HEK293 (cell line): ENCODE results near the gene MED6.

Experiments used
- GLIS1 ChIP-seq: fragments of 450-650 bp; formaldehyde crosslinking; IDR thresholded peaks from 2 replicates; pipeline ENCODE4 v1.5.1; 2016; ENCODE audit warnings: missing biosample characterization, missing genetic modification characterization
- KLF1 ChIP-seq: fragments of 450-650 bp; formaldehyde crosslinking; IDR thresholded peaks from 2 replicates; pipeline ENCODE4 v1.5.1; 2016; ENCODE audit warnings: missing biosample characterization, missing genetic modification characterization
- KLF7 ChIP-seq: fragments of 450-650 bp; formaldehyde crosslinking; IDR thresholded peaks from 2 replicates; pipeline ENCODE4 v1.5.1; 2016; ENCODE audit warnings: missing biosample characterization, missing genetic modification characterization, borderline replicate concordance
- KLF9 ChIP-seq: fragments of 450-650 bp; formaldehyde crosslinking; IDR thresholded peaks from 2 replicates; pipeline ENCODE4 v1.5.1; 2016; ENCODE audit warnings: missing biosample characterization, missing genetic modification characterization, low read depth
- PBX3 ChIP-seq: sonication (generic); formaldehyde crosslinking; IDR thresholded peaks from 2 replicates; pipeline ENCODE4 v1.8.1; 2022; ENCODE audit warnings: mild to moderate bottlenecking, moderate library complexity, missing genetic modification reagents
- TSHZ1 ChIP-seq: fragments of 450-650 bp; formaldehyde crosslinking; IDR thresholded peaks from 2 replicates; pipeline ENCODE4 v1.5.1; 2016; ENCODE audit warnings: missing biosample characterization, missing genetic modification characterization, borderline replicate concordance
- ZBTB21 ChIP-seq: fragments of 450-650 bp; formaldehyde crosslinking; IDR thresholded peaks from 2 replicates; pipeline ENCODE4 v1.5.1; 2017; ENCODE audit warnings: missing biosample characterization, missing genetic modification characterization
- ZNF140 ChIP-seq: fragments of 450-650 bp; formaldehyde crosslinking; IDR thresholded peaks from 2 replicates; pipeline ENCODE4 v1.5.1; 2016; ENCODE audit warnings: missing biosample characterization, missing genetic modification characterization
- ZNF146 ChIP-seq: fragments of 450-650 bp; formaldehyde crosslinking; IDR thresholded peaks from 2 replicates; pipeline ENCODE4 v1.5.1; 2016; ENCODE audit warnings: missing biosample characterization, missing genetic modification characterization
- ZNF548 ChIP-seq: fragments of 450-650 bp; formaldehyde crosslinking; IDR thresholded peaks from 2 replicates; pipeline ENCODE4 v1.5.1; 2016; ENCODE audit warnings: missing biosample characterization, missing genetic modification characterization
- ZNF610 ChIP-seq: fragments of 450-650 bp; formaldehyde crosslinking; IDR thresholded peaks from 2 replicates; pipeline ENCODE4 v1.5.1; 2016; ENCODE audit warnings: missing biosample characterization, missing genetic modification characterization, borderline replicate concordance
- ZNF660 ChIP-seq: fragments of 450-650 bp; IDR thresholded peaks from 2 replicates; pipeline ENCODE4 v1.5.1; 2018; ENCODE audit warnings: missing biosample characterization, mild to moderate bottlenecking, missing genetic modification characterization
- ZNF701 ChIP-seq: fragments of 450-650 bp; formaldehyde crosslinking; IDR thresholded peaks from 2 replicates; pipeline ENCODE4 v1.5.1; 2016; ENCODE audit warnings: missing biosample characterization, missing genetic modification characterization
- TF ChIP-seq, protein P1 (sequence below): fragments of 450-650 bp; formaldehyde crosslinking; conservative IDR thresholded peaks from 2 replicates; pipeline ENCODE4 v1.5.1; 2016; ENCODE audit warnings: low read depth, missing biosample characterization, missing genetic modification characterization
- TF ChIP-seq, protein P2 (sequence below): fragments of 450-650 bp; formaldehyde crosslinking; IDR thresholded peaks from 2 replicates; pipeline ENCODE4 v1.5.1; 2016; ENCODE audit warnings: missing biosample characterization, missing genetic modification characterization
- TF ChIP-seq, protein P3 (sequence below): fragments of 450-650 bp; formaldehyde crosslinking; IDR thresholded peaks from 2 replicates; pipeline ENCODE4 v1.5.1; 2016; ENCODE audit warnings: missing biosample characterization, missing genetic modification characterization
- TF ChIP-seq, protein P4 (sequence below): fragments of 450-650 bp; formaldehyde crosslinking; IDR thresholded peaks from 2 replicates; pipeline ENCODE4 v1.5.1; 2016; ENCODE audit warnings: missing biosample characterization, missing genetic modification characterization, low read depth
- TF ChIP-seq, protein P5 (sequence below): fragments of 450-650 bp; formaldehyde crosslinking; IDR thresholded peaks from 2 replicates; pipeline ENCODE4 v1.5.1; 2016; ENCODE audit warnings: missing biosample characterization, missing genetic modification characterization

Gene MED6

DNA sequence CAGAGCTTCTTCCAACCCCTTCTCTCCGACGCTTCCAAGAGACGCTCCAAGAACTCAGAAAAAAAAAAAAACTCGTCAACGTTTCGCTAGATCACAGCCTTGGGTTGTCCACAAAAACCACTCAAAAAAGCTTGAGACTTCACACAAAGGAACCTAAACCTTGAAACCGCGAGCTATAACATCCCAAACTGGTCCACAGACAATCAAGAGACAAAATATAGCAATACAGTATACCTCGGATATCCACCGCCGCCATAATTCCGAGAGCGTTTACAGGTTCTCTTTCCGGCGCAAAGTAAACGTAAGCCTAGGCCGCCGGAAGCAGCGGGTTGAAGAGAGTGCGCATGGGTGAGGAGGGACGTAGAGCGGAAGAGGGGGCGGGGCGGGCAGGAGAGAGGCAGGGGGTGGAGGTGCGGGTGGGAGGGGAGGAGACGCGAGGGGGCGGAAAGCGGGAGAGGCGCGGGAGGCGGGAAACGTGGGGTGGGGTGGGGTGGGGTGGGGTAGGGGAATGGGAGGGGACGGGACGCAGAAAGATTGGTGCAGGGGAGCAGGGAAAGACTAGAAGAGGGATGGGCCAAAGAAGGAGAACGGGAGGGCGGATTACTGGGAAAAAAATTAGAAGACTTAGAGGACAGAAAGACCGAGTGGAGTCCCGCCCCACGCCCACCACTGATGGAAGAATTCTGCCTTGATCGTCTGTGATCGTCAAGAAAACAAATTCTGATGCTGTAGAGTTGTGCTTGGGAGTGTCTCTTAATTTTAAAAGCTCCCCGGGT is at the start of gene MED6 (continued):
- TF ChIP-seq, protein P1, sequence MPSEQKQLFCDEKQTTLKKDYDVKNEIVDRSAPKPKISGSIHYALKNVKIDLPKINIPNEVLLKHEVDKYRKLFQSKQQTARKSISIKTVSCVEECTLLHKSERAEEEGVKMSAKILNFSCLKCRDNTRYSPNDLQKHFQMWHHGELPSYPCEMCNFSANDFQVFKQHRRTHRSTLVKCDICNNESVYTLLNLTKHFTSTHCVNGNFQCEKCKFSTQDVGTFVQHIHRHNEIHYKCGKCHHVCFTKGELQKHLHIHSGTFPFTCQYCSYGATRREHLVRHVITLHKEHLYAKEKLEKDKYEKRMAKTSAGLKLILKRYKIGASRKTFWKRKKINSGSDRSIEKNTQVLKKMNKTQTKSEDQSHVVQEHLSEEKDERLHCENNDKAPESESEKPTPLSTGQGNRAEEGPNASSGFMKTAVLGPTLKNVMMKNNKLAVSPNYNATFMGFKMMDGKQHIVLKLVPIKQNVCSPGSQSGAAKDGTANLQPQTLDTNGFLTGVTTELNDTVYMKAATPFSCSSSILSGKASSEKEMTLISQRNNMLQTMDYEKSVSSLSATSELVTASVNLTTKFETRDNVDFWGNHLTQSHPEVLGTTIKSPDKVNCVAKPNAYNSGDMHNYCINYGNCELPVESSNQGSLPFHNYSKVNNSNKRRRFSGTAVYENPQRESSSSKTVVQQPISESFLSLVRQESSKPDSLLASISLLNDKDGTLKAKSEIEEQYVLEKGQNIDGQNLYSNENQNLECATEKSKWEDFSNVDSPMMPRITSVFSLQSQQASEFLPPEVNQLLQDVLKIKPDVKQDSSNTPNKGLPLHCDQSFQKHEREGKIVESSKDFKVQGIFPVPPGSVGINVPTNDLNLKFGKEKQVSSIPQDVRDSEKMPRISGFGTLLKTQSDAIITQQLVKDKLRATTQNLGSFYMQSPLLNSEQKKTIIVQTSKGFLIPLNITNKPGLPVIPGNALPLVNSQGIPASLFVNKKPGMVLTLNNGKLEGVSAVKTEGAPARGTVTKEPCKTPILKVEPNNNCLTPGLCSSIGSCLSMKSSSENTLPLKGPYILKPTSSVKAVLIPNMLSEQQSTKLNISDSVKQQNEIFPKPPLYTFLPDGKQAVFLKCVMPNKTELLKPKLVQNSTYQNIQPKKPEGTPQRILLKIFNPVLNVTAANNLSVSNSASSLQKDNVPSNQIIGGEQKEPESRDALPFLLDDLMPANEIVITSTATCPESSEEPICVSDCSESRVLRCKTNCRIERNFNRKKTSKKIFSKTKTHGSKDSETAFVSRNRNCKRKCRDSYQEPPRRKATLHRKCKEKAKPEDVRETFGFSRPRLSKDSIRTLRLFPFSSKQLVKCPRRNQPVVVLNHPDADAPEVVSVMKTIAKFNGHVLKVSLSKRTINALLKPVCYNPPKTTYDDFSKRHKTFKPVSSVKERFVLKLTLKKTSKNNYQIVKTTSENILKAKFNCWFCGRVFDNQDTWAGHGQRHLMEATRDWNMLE: peak; percentile 73
- no peak for TF ChIP-seq PBX3
- TF ChIP-seq KLF1 (tag by site-specific recombination): peak; percentile 36; the same call in 1 of the 2 replicates
- no peak for TF ChIP-seq ZNF548 (tag by site-specific recombination)
- TF ChIP-seq ZNF660: no peak
- TF ChIP-seq KLF9 (tag by site-specific recombination): 0 out of 2 replicates have a peak, but pooled peaks have one; percentile 33
- no peak for TF ChIP-seq KLF7 (tag by site-specific recombination)
- TF ChIP-seq, protein P2, sequence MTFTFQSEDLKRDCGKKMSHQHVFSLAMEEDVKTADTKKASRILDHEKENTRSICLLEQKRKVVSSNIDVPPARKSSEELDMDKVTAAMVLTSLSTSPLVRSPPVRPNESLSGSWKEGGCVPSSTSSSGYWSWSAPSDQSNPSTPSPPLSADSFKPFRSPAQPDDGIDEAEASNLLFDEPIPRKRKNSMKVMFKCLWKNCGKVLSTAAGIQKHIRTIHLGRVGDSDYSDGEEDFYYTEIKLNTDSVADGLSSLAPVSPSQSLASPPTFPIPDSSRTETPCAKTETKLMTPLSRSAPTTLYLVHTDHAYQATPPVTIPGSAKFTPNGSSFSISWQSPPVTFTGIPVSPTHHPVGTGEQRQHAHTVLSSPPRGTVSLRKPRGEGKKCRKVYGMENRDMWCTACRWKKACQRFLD (tag by site-specific recombination): no peak
- TF ChIP-seq ZBTB21 (tag by site-specific recombination): peak; percentile 52; the same call in 1 of the 2 replicates
- no peak for TF ChIP-seq ZNF610 (tag by site-specific recombination)
- TF ChIP-seq ZNF140 (tag by site-specific recombination): no peak
- no peak for TF ChIP-seq ZNF146 (tag by site-specific recombination)
- TF ChIP-seq, protein P3, sequence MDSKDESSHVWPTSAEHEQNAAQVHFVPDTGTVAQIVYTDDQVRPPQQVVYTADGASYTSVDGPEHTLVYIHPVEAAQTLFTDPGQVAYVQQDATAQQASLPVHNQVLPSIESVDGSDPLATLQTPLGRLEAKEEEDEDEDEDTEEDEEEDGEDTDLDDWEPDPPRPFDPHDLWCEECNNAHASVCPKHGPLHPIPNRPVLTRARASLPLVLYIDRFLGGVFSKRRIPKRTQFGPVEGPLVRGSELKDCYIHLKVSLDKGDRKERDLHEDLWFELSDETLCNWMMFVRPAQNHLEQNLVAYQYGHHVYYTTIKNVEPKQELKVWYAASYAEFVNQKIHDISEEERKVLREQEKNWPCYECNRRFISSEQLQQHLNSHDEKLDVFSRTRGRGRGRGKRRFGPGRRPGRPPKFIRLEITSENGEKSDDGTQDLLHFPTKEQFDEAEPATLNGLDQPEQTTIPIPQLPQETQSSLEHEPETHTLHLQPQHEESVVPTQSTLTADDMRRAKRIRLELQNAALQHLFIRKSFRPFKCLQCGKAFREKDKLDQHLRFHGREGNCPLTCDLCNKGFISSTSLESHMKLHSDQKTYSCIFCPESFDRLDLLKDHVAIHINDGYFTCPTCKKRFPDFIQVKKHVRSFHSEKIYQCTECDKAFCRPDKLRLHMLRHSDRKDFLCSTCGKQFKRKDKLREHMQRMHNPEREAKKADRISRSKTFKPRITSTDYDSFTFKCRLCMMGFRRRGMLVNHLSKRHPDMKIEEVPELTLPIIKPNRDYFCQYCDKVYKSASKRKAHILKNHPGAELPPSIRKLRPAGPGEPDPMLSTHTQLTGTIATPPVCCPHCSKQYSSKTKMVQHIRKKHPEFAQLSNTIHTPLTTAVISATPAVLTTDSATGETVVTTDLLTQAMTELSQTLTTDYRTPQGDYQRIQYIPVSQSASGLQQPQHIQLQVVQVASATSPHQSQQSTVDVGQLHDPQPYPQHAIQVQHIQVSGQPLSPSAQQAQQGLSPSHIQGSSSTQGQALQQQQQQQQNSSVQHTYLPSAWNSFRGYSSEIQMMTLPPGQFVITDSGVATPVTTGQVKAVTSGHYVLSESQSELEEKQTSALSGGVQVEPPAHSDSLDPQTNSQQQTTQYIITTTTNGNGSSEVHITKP (tag by site-specific recombination): peak; percentile 88
- TF ChIP-seq TSHZ1 (tag by site-specific recombination): no peak
- TF ChIP-seq GLIS1 (tag by site-specific recombination): 0 out of 2 replicates have a peak, but pooled peaks have one; percentile 9
- TF ChIP-seq, protein P4, sequence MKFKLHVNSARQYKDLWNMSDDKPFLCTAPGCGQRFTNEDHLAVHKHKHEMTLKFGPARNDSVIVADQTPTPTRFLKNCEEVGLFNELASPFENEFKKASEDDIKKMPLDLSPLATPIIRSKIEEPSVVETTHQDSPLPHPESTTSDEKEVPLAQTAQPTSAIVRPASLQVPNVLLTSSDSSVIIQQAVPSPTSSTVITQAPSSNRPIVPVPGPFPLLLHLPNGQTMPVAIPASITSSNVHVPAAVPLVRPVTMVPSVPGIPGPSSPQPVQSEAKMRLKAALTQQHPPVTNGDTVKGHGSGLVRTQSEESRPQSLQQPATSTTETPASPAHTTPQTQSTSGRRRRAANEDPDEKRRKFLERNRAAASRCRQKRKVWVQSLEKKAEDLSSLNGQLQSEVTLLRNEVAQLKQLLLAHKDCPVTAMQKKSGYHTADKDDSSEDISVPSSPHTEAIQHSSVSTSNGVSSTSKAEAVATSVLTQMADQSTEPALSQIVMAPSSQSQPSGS (tag by site-specific recombination): no peak
- TF ChIP-seq, protein P5, sequence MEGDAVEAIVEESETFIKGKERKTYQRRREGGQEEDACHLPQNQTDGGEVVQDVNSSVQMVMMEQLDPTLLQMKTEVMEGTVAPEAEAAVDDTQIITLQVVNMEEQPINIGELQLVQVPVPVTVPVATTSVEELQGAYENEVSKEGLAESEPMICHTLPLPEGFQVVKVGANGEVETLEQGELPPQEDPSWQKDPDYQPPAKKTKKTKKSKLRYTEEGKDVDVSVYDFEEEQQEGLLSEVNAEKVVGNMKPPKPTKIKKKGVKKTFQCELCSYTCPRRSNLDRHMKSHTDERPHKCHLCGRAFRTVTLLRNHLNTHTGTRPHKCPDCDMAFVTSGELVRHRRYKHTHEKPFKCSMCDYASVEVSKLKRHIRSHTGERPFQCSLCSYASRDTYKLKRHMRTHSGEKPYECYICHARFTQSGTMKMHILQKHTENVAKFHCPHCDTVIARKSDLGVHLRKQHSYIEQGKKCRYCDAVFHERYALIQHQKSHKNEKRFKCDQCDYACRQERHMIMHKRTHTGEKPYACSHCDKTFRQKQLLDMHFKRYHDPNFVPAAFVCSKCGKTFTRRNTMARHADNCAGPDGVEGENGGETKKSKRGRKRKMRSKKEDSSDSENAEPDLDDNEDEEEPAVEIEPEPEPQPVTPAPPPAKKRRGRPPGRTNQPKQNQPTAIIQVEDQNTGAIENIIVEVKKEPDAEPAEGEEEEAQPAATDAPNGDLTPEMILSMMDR (tag by site-specific recombination): no peak
- TF ChIP-seq ZNF701 (tag by site-specific recombination): no peak
